Mesothelial cell of epicardium (in vitro differentiated cells): ENCODE data around the gene GCSAML. TPM values are rescaled to one million over a fixed set of nuclear protein-coding genes. Genes with fewer than 3 reads are reported as not detected.

Source experiments
- DNase-seq, 2 experiments: peaks; one replicate each; pipeline ENCODE4 v3.0.0; 2021; ENCODE audit warnings: low spot score in 2 of 2; ENCODE audit not compliant: unreplicated experiment in 2 of 2
- H3K27ac Mint-ChIP-seq: 2 replicates; pipeline ENCODE4 v1.8.0; 2021; ENCODE audit warnings: mixed read lengths
- H3K27me3 Mint-ChIP-seq: 2 replicates; pipeline ENCODE4 v1.8.0; 2021; ENCODE audit warnings: low read depth, mixed read lengths
- H3K36me3 Mint-ChIP-seq: 2 replicates; pipeline ENCODE4 v1.8.0; 2021; ENCODE audit warnings: mixed read lengths
- H3K4me1 Mint-ChIP-seq: 2 replicates; pipeline ENCODE4 v1.8.0; 2021; ENCODE audit warnings: mixed read lengths
- H3K4me3 Mint-ChIP-seq: 2 replicates; pipeline ENCODE4 v1.8.0; 2021; ENCODE audit warnings: mild to moderate bottlenecking, moderate library complexity, mixed read lengths
- H3K9me3 Mint-ChIP-seq: 2 replicates; pipeline ENCODE4 v1.8.0; 2021; ENCODE audit warnings: mixed read lengths
- total RNA-seq: library from RNA; stranded (reverse); gene quantifications from 3 replicates; pipeline ENCODE4 v1.2.1, GENCODE V29; 2021
- TF ChIP-seq, protein P1 (sequence below): fragments of 200-600 bp; sonication (generic); IDR thresholded peaks from one replicate; pipeline ENCODE4 v1.5.0; 2021; ENCODE audit warnings: antibody characterized with exemption; ENCODE audit not compliant: unreplicated experiment

The GCSAML gene
- total RNA-seq, 1 donor from 2014 or later: not detected

- Mint-ChIP-seq H3K36me3 (no peaks in the 10 kb centered on the region), H3K4me3 (no peak overlapping the region), H3K4me1 (no peaks in the 10 kb centered on the region), H3K27ac (no peak overlapping the region), H3K9me3 (peaks cover 30% of the 10 kb centered on the region), H3K27me3 (no peaks in the 10 kb centered on the region)
- TF ChIP-seq, protein P1, sequence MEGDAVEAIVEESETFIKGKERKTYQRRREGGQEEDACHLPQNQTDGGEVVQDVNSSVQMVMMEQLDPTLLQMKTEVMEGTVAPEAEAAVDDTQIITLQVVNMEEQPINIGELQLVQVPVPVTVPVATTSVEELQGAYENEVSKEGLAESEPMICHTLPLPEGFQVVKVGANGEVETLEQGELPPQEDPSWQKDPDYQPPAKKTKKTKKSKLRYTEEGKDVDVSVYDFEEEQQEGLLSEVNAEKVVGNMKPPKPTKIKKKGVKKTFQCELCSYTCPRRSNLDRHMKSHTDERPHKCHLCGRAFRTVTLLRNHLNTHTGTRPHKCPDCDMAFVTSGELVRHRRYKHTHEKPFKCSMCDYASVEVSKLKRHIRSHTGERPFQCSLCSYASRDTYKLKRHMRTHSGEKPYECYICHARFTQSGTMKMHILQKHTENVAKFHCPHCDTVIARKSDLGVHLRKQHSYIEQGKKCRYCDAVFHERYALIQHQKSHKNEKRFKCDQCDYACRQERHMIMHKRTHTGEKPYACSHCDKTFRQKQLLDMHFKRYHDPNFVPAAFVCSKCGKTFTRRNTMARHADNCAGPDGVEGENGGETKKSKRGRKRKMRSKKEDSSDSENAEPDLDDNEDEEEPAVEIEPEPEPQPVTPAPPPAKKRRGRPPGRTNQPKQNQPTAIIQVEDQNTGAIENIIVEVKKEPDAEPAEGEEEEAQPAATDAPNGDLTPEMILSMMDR: no peak
- no peak for DNase-seq
Measured at GRCh38 chr1:247613405-247613804, 64.5 kb downstream of the GCSAML start.

GRCh38 chr1:247614625-247615024 lies 65.7 kb downstream of the GCSAML start:
- Mint-ChIP-seq H3K4me3 (no peak overlapping the region), H3K4me1 (no peaks in the 10 kb centered on the region), H3K9me3 (peaks cover 18% of the 10 kb centered on the region), H3K36me3 (no peaks in the 10 kb centered on the region), H3K27ac (no peak overlapping the region), H3K27me3 (no peaks in the 10 kb centered on the region)
- DNase-seq: no peak
- TF ChIP-seq, protein P1: no peak

Other genes starting within 250 kb of the GCSAML start
- gene ZNF496, start 217.3 kb upstream of the GCSAML start, total RNA-seq: 61.5 to 70.6 TPM (median 69.0 TPM) in 3 replicates
- gene NLRP3, start 133.0 kb upstream of the GCSAML start, total RNA-seq: 0.13 to 0.34 TPM (median 0.22 TPM) in 3 replicates
- gene OR2B11, start 91.0 kb upstream of the GCSAML start, total RNA-seq: not detected in 3 replicates
- not detected in 3 replicates for gene OR2C3, start 12.7 kb upstream of the GCSAML start, total RNA-seq
- gene OR2G2, start 39.2 kb downstream of the GCSAML start, total RNA-seq: not detected in 3 replicates
- gene OR2G3, start 56.5 kb downstream of the GCSAML start, total RNA-seq: not detected in 3 replicates
- not detected in 3 replicates for gene OR13G1, start 130.6 kb downstream of the GCSAML start, total RNA-seq
- not detected in 3 replicates for gene OR6F1, start 167.5 kb downstream of the GCSAML start, total RNA-seq
- not detected in 3 replicates for gene OR14K1, start 189.5 kb downstream of the GCSAML start, total RNA-seq
- not detected in 3 replicates for gene OR14A2, start 199.0 kb downstream of the GCSAML start, total RNA-seq
- gene OR1C1, start 211.4 kb downstream of the GCSAML start, total RNA-seq: not detected in 3 replicates